GM18873 (cell line): ENCODE data around the gene ZNF468.
"Not testable (repeated sequence)": the region's sequence is repeated elsewhere in the genome, so short reads cannot be mapped to it uniquely, and the experiment has no call there.

Source experiments
- ATAC-seq: cut with Tn5 transposase; IDR thresholded peaks from one replicate; pipeline ENCODE4 v1.9.1; 2021; ENCODE audit warnings: mild to moderate bottlenecking, moderate library complexity, moderate number of reproducible peaks; ENCODE audit not compliant: unreplicated experiment, low FRiP score

The ZNF468 gene

GRCh38 chr19:52857378-52858191 lies at the start of gene ZNF468:
TSS of gene ZNF468 (minus strand) at chr19:52857619. CDS start at chr19:52854272, 3,347 bp downstream.
- peak; percentile 83 for ATAC-seq

- not testable (repeated sequence) for ATAC-seq
Observed at GRCh38 chr19:52904052-52904780, 46.8 kb upstream of the ZNF468 start.

- ATAC-seq, result no peak
Observed at GRCh38 chr19:52901842-52902241, 44.4 kb upstream of the ZNF468 start.

GRCh38 chr19:52898596-52898995 lies 41.2 kb upstream of the ZNF468 start:
- not testable (repeated sequence) for ATAC-seq

GRCh38 chr19:52898101-52898500 lies 40.7 kb upstream of the ZNF468 start:
- ATAC-seq, result no peak

GRCh38 chr19:52897138-52897935 lies 39.9 kb upstream of the ZNF468 start, which contains the start of gene ZNF320:
TSS of gene ZNF320 (minus strand) at chr19:52897635. CDS start at chr19:52890255, 7,380 bp downstream.
- ATAC-seq, result peak; percentile 92

DNA sequence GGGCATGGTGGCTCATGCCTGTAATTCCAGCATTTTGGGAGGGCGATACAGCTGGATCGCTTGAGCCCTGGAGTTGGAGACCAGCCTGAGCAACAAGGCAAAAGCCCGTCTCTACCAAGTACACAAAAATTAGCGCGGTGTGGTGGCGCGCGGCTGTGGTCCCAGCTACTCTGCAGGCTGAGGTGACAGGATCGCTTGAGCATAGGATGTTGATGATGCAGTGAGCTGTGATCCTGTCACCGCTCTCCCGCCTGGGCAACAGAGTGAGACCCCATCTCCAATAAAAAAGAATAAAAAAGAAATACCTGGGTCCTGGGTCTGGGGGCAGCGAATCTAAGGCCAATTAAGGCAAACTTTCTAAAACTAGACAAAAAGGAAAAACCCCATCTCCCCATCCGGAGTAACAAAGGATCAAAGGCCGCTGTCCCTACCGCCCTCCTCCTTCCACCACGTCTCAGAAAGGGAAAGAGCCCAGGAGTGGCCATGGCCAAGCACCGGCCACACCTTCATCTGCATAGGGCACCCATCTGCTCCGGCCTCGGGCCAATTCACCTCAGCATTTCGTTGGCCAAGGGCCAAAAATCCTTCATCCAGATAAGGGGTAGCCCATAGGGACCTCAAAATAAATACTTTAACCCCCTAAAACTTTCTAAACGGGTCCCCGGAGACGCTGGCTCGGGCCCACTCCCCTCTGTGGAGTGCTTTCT lies 39.2 kb upstream of the ZNF468 start:
- no peak for ATAC-seq

DNA sequence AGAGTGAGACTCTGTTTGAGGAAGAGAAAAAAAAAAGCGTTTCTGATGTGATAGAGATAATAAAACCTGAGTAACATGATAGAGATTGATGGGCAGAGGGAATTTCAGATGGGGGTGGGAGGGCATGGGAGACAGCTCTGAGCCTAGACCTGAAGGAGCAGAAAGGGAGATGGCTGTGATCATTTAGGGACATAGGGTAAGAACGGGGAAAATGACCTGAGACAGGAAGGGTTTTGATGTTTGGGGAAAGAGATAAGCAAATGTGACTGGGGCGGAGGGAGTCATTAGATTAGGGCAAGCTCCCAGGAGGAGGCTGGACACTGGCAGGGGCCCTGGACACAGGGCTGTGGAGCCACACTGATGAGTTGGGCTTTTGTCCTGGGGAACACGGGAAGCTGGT lies 33.9 kb upstream of the ZNF468 start:
- ATAC-seq, result no peak

GRCh38 chr19:52889931-52890330 lies 32.5 kb upstream of the ZNF468 start:
- no peak for ATAC-seq

GRCh38 chr19:52889076-52889475 lies 31.7 kb upstream of the ZNF468 start:
- ATAC-seq, result no peak

GRCh38 chr19:52880895-52881389 lies 23.5 kb upstream of the ZNF468 start:
- no peak for ATAC-seq

DNA sequence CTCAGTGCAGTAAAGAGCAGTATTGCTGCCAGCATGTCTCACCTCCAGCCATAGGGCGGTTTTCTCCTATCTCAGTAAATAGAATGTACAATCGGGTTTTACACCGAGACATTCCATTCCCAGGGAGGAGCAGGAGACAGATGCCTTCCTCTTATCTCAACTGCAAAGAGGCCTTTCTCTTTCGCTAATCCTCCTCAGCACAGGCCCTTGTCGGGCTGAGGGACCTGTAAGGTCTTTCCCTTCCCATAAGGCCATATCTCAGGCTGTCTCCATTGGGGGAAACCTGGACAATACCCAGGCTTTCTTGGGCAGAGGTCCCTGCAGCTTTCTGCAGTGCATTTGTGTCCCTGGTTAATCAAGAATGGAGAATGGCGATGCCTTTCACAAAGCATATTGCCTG lies 15.6 kb upstream of the ZNF468 start:
- not testable (repeated sequence) for ATAC-seq

- ATAC-seq, result no peak
Observed at GRCh38 chr19:52871466-52871865, 14.0 kb upstream of the ZNF468 start.

- not testable (repeated sequence) for ATAC-seq
Observed at GRCh38 chr19:52868031-52868430, 10.6 kb upstream of the ZNF468 start.

DNA sequence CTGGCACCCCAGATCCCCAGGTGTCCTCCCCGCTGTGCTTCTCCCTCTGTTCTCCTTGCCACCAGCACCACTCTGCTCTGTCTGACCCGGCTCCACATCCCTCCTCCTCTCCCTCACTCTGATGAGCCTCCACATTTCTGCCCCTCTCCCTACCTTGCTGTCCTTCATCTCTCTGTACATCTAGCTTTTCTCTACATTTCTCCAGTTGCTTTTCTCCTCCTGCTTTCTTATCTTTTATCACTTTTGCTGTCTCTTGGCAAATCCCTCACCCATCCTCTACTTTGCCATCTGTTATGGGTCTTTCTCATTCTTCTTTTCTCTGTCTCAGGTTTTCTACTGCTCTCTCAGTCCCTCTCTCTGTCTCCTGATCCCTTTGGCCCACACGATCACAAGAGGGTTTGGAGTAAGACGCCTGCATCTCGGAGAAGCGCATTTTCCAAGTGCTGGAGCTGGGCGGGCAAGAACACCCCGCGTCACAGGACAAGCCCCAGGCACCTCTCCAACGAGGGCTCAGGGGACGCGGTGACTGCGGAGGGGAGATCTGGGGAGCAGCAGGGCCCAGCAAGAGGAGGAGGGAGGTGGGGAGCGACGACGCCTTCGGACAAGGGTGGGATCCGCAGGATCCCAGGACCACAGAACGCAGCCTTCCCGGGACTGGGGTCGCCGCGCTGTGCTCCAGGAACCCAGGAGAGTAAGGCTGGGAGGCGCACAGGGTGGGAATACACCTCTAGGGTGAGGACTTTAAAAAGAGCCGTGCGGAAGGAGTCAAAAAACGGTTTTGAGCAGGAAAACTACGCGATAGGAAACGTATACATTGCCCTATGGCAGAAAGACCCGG lies 660 bp downstream of the ZNF468 start:
- ATAC-seq, result not testable (repeated sequence)

- not testable (repeated sequence) for ATAC-seq
Observed at GRCh38 chr19:52847352-52847751, 10.1 kb downstream of the ZNF468 start.

- not testable (repeated sequence) for ATAC-seq
Observed at GRCh38 chr19:52840825-52841465, 16.5 kb downstream of the ZNF468 start.

GRCh38 chr19:52834289-52834688 lies 23.1 kb downstream of the ZNF468 start:
- ATAC-seq, result not testable (repeated sequence)
